GM21723 (cell line): Measurements from ENCODE around the gene SPSB1.
"Not testable (repeated sequence)": the region's sequence is repeated elsewhere in the genome, so short reads cannot be mapped to it uniquely, and the experiment has no call there.

Source experiments
- ATAC-seq: cut with Tn5 transposase; IDR thresholded peaks from one replicate; pipeline ENCODE4 v1.9.1; 2021; ENCODE audit warnings: mild to moderate bottlenecking, moderate library complexity; ENCODE audit not compliant: unreplicated experiment

Gene SPSB1

GRCh38 chr1:9299571-9300541 lies 7.2 kb downstream of the SPSB1 start:
- not testable (repeated sequence) for ATAC-seq

GRCh38 chr1:9300573-9300972 lies 7.9 kb downstream of the SPSB1 start:
- no peak for ATAC-seq

GRCh38 chr1:9302745-9303524 lies 10.2 kb downstream of the SPSB1 start:
- ATAC-seq, result no peak

GRCh38 chr1:9303916-9304315 lies 11.2 kb downstream of the SPSB1 start:
- no peak for ATAC-seq

- ATAC-seq, result no peak
Observed at GRCh38 chr1:9305216-9305615, 12.5 kb downstream of the SPSB1 start.

GRCh38 chr1:9306006-9306405 lies 13.3 kb downstream of the SPSB1 start:
- ATAC-seq, result no peak

- no peak for ATAC-seq
Observed at GRCh38 chr1:9307303-9307702, 14.6 kb downstream of the SPSB1 start.

GRCh38 chr1:9308236-9308785 lies 15.6 kb downstream of the SPSB1 start:
- no peak for ATAC-seq

- no peak for ATAC-seq
Observed at GRCh38 chr1:9309080-9309479, 16.4 kb downstream of the SPSB1 start.

- no peak for ATAC-seq
Observed at GRCh38 chr1:9309991-9310390, 17.3 kb downstream of the SPSB1 start.

GRCh38 chr1:9311029-9311428 lies 18.3 kb downstream of the SPSB1 start:
- no peak for ATAC-seq

GRCh38 chr1:9311479-9311878 lies 18.8 kb downstream of the SPSB1 start:
- ATAC-seq, result no peak

GRCh38 chr1:9312168-9312720 lies 19.6 kb downstream of the SPSB1 start:
- no peak for ATAC-seq

- no peak for ATAC-seq
Observed at GRCh38 chr1:9313576-9313975, 20.9 kb downstream of the SPSB1 start.

- ATAC-seq, result no peak
Observed at GRCh38 chr1:9314111-9314510, 21.4 kb downstream of the SPSB1 start.

GRCh38 chr1:9314711-9315379 lies 22.2 kb downstream of the SPSB1 start:
- ATAC-seq, result no peak

GRCh38 chr1:9315411-9316079 lies 22.9 kb downstream of the SPSB1 start:
- no peak for ATAC-seq

GRCh38 chr1:9316080-9316444 lies 23.4 kb downstream of the SPSB1 start:
- ATAC-seq, result no peak

- ATAC-seq, result no peak
Observed at GRCh38 chr1:9316512-9316911, 23.8 kb downstream of the SPSB1 start.

GRCh38 chr1:9317072-9317471 lies 24.4 kb downstream of the SPSB1 start:
- ATAC-seq, result no peak
